Duodenal mucosa (tissue), 2 donors: ENCODE results near the gene RNU1-1.
"Not testable (repeated sequence)": the region's sequence is repeated elsewhere in the genome, so short reads cannot be mapped to it uniquely, and the experiment has no call there.

Source experiments
- H3K27ac ChIP-seq: one replicate; pipeline ENCODE4 v1.7.0; 2013; ENCODE audit warnings: low read depth, low read length
- H3K27me3 ChIP-seq, 2 donors: one replicate each; pipeline ENCODE4 v1.7.0; 2013; ENCODE audit warnings: low read length in 2 of 2, control low read depth in 1 of 2; ENCODE audit not compliant: insufficient read depth in 2 of 2, control insufficient read depth in 1 of 2
- H3K36me3 ChIP-seq, 2 donors: one replicate each; pipeline ENCODE4 v1.7.0; 2013; ENCODE audit warnings: low read length in 2 of 2, control low read depth in 1 of 2; ENCODE audit not compliant: insufficient read depth in 2 of 2, control insufficient read depth in 1 of 2
- H3K4me1 ChIP-seq, 2 donors: one replicate each; pipeline ENCODE4 v1.7.0; 2013; ENCODE audit warnings: low read length in 2 of 2, control low read depth in 1 of 2; ENCODE audit not compliant: insufficient read depth in 2 of 2, control insufficient read depth in 1 of 2
- H3K4me3 ChIP-seq, 2 donors: one replicate each; pipeline ENCODE4 v1.7.0; 2013; ENCODE audit warnings: low read length in 2 of 2, low read depth in 1 of 2
- H3K9ac ChIP-seq, 2 donors: one replicate each; pipeline ENCODE4 v1.7.0; 2013; ENCODE audit warnings: low read length in 2 of 2, low read depth in 1 of 2
- H3K9me3 ChIP-seq, 2 donors: one replicate each; pipeline ENCODE4 v1.7.0; 2013; ENCODE audit warnings: low read length in 2 of 2, control low read depth in 1 of 2; ENCODE audit not compliant: control insufficient read depth in 1 of 2

Gene RNU1-1

DNA sequence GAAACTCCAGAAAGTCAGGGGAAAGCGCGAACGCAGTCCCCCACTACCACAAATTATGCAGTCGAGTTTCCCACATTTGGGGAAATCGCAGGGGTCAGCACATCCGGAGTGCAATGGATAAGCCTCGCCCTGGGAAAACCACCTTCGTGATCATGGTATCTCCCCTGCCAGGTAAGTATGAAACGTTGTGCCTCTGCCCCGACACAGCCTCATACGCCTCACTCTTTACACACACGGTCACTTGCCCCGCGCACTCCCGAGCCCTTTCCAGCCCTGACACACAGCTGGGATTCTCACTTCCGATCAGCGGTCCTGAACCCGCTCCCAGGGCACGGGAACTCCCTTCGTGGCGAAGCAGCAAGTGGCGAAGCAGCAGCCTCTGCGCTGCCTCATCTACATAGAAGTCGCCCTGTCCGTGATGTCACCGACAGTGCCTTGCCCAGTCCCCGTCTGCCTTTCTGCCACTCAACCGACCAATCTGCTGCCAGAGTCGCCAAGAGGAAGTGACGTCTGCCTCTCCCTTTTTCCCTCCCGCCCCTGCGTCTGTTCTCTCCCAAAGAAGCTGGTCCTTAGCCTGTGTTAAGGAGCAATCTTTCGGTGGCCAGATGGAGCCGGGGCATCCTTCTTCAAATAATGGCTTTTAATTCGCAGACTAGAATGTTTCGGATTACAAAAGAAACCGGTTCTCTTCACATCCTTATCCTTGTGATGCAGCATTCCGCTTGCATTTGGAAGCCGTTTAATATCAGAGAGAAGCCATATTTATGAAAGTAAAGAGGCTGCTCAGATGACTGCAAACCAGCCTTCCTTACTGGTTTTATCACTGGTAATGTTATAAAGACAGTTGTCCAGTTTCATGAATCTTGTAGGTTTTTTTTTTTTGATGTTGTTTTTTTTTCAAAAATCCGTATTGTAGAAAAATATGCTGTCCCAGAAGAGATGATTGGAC is at the start of gene RNU1-1:
Gene RNU1-1 (minus strand): TSS at position 179 of the 949 bp plus-strand sequence.
- Histone ChIP-seq H3K27ac (peak within 1 kb of the TSS; percentile 81), H3K9ac (peak within 1 kb of the TSS; percentile 33 to 38), H3K4me3 (peak within 1 kb of the TSS; percentile 35 to 65)
- H3K4me1 ChIP-seq, H3K9me3 ChIP-seq, H3K36me3 ChIP-seq, H3K27me3 ChIP-seq: not testable (repeated sequence)

GRCh38 chr1:16561035-16561434 is 47.0 kb upstream of the RNU1-1 start:
- H3K9ac ChIP-seq, H3K4me1 ChIP-seq, H3K27ac ChIP-seq, H3K4me3 ChIP-seq, H3K27me3 ChIP-seq, H3K36me3 ChIP-seq, H3K9me3 ChIP-seq: not testable (repeated sequence)

DNA sequence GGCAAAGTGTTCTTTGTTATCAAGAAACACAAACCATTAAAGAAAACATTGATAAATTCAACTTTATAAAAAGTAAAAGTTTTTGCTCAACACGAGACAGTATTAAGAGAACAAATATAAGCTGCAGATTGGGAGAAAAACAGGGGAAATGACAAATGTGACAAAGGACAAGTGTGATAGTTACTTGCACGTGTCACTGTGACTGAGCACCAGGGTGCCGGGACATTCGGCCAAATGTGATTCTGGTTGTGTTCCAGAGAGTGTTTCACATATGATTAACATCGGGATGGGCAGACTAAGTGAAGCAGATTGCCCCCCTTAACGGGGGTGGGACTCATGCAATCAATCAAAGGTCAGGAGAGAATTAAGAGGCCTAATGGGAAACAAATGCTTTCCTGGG is 46.4 kb upstream of the RNU1-1 start:
- H3K4me1 ChIP-seq, H3K4me3 ChIP-seq, H3K9me3 ChIP-seq, H3K27me3 ChIP-seq, H3K27ac ChIP-seq, H3K9ac ChIP-seq, H3K36me3 ChIP-seq: not testable (repeated sequence)

DNA sequence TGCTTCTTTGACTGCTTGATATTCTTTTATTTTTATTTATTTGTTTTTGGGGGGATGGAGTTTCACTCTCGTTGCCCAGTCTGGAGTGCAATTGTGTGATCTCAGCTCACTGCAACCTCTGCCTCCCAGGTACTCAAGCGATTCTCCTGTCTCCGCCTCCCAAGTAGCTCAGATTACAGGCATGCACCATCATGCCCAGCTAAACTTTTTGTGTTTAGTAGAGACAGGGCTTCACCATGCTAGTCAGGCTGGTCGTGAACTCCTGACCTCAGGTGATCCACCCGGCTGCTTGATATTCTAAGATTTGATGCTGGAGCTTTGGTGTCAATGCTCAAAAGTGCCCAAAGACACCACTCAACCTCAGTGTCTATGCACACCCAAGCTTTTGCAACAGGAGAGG is 45.6 kb upstream of the RNU1-1 start:
- H3K9me3 ChIP-seq, H3K4me1 ChIP-seq, H3K4me3 ChIP-seq, H3K36me3 ChIP-seq, H3K27me3 ChIP-seq, H3K27ac ChIP-seq, H3K9ac ChIP-seq: not testable (repeated sequence)

DNA sequence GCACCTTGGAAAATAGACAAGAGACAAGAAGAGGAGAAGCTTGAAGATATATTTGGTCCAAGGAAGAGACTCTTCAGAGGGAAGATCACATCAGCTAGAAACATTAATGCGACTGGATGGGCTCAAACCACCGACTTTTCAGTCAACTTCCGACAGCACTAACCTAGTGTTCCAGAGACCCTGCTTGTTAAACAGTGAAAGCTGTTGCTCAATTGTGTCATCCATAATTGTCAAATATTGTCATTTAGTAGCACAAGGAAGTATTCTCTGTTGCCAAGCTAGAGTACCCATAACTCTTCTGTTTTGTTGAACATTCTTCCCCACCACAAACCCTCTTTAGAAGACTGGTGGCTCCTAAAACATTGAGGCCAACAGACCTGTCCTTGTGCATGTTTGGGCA is 42.9 kb upstream of the RNU1-1 start:
- H3K27ac ChIP-seq, H3K9me3 ChIP-seq, H3K27me3 ChIP-seq, H3K4me3 ChIP-seq, H3K9ac ChIP-seq, H3K4me1 ChIP-seq, H3K36me3 ChIP-seq: not testable (repeated sequence)

DNA sequence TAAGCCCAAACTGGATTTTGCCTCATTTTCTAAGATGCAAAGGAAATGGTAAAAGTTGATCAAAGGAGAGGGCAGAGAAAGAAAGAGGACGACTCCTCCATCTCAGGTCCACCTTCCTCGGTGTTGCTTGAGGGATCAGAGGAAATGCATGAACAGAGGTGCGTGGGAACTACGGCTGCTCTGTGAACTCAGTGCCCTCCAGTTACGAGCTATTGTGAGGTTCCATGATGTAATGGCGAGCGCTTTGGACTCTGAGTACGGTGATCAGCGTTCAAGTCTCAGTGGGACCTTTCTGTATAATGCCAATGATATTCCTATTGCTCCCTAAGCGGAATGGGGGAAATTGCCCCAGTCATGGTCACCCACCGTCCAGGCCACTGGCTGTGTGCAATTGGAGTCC is 39.2 kb upstream of the RNU1-1 start:
- not testable (repeated sequence) for H3K27me3 ChIP-seq, H3K4me3 ChIP-seq, H3K4me1 ChIP-seq, H3K27ac ChIP-seq, H3K9me3 ChIP-seq, H3K36me3 ChIP-seq, H3K9ac ChIP-seq

DNA sequence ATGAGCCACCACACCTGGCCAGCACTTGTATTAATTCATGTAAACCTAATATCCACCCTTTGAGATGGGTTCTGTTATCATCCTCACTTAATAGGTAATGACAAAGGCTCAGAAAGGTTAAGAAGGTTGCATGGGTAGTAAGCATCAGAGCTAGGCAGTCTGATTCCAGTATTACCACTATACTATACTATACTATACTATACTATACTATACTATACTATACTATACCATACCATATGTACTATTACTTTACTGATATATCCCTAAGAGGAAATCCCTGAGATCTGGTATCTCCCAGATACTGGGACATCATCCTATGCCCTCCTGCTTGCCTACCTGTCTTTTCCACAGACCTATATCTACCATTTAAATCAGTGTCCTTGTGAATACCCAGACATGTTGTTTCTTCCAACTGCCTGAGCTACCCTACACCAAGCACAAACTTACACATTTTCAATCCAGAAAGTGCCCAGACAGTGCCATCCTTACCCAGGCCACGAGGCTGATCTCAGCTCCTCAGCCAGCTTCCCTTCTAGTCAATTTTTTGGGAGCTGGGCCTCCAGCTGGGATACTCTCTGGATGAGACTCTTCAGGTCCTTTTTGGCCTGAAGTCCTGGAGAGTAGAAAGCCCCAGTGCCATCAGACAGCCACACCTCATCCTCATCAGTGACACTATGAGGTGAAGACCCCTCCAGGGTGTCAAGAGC is 36.3 kb upstream of the RNU1-1 start:
- not testable (repeated sequence) for H3K4me1 ChIP-seq, H3K36me3 ChIP-seq, H3K27ac ChIP-seq, H3K9me3 ChIP-seq, H3K27me3 ChIP-seq, H3K9ac ChIP-seq, H3K4me3 ChIP-seq

GRCh38 chr1:16549545-16549944 is 35.5 kb upstream of the RNU1-1 start:
- not testable (repeated sequence) for H3K4me3 ChIP-seq, H3K36me3 ChIP-seq, H3K9me3 ChIP-seq, H3K9ac ChIP-seq, H3K27ac ChIP-seq, H3K4me1 ChIP-seq, H3K27me3 ChIP-seq

DNA sequence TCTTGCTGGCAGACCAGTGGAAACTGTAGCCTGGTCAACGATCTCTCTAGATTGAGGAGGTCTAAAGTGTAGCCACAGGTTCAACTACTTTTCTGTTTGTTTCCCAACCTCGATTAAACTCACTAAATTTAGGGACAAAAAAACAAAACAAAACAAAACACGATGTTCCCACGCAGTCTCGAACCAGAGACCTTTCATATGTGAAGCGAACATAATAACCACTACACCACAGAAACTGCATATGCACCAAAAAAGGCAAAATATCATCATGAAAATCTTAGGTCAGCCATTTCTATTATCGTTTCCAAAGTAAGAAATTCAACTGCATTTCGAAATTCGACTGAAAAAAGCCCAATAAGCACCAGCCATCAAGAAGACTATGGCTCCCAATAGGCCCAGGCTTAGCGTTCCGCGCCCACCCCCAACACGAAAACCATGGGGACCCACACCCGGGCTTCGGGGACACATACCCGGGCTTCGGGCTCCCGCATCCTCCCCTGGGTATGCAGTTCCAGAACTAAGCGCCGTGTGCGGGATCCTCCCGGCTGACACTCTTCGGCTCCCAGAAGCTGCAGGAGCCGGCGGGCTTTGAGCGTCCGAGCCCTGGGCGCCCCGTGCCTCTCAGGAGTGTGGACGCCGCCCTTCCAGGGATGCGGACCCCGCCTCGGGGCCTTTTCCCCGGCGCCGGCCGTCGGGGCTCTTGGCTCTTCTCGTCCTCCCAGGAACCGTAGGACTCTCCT is 33.6 kb upstream of the RNU1-1 start:
- not testable (repeated sequence) for H3K27ac ChIP-seq, H3K36me3 ChIP-seq

DNA sequence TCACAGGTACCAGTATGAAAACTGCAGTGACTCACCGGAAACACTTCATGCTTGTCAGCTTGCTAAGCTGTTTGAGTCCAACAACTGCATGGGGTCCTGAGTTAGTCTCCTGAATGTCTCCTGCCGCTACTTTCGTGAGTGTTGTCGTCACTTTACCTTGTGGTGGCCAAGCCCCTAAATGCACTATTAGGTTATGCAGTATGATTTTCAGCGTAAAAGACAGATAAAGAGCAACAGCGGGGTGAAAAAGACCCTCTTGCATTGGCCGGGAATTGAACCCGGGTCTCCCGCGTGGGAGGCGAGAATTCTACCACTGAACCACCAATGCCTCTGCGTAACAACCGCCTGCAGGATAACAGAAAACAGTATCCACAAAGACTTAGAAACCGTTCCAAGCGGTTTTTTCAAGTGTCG is 31.6 kb upstream of the RNU1-1 start:
- H3K27me3 ChIP-seq, H3K9me3 ChIP-seq, H3K4me3 ChIP-seq: not testable (repeated sequence)

More for the DNA sequence above, 33.6 kb upstream of the RNU1-1 start:
- not testable (repeated sequence) for H3K4me1 ChIP-seq, H3K9me3 ChIP-seq, H3K9ac ChIP-seq, H3K4me3 ChIP-seq, H3K27me3 ChIP-seq

More for the DNA sequence above, 31.6 kb upstream of the RNU1-1 start:
- H3K4me1 ChIP-seq, H3K27ac ChIP-seq, H3K36me3 ChIP-seq, H3K9ac ChIP-seq: not testable (repeated sequence)
